Epithelial cell of prostate (primary cell): ENCODE results near the gene KIAA0825.
A peak's percentile ranks its signal among the peaks of the same experiment; 100 is the strongest.

Source experiments
- DNase-seq: peaks from one replicate; pipeline ENCODE4 v3.0.0-alpha.2; 2011; ENCODE audit warnings: low read depth, low spot score
- H3K27ac ChIP-seq: fragments of 450-650 bp; 2 replicates; pipeline ENCODE4 v1.5.1; 2017; ENCODE audit warnings: mild to moderate bottlenecking

The KIAA0825 gene

GRCh38 chr5:94267350-94267899 lies 351.0 kb downstream of the KIAA0825 start:
- DNase-seq: no peak
- H3K27ac ChIP-seq: no peak overlapping the region

GRCh38 chr5:94266170-94266569 lies 352.2 kb downstream of the KIAA0825 start:
- no peak overlapping the region for H3K27ac ChIP-seq
- no peak for DNase-seq

GRCh38 chr5:94263068-94263467 lies 355.3 kb downstream of the KIAA0825 start:
- DNase-seq: no peak
- no peak overlapping the region for H3K27ac ChIP-seq

- H3K27ac ChIP-seq: no peak overlapping the region
- DNase-seq: no peak
Observed at GRCh38 chr5:94260096-94260495, 358.3 kb downstream of the KIAA0825 start.

GRCh38 chr5:94254214-94254613 lies 364.2 kb downstream of the KIAA0825 start:
- DNase-seq: no peak

GRCh38 chr5:94250985-94251384 lies 367.4 kb downstream of the KIAA0825 start:
- H3K27ac ChIP-seq: no peak overlapping the region
- no peak for DNase-seq

More at GRCh38 chr5:94254214-94254613, 364.2 kb downstream of the KIAA0825 start:
- no peak overlapping the region for H3K27ac ChIP-seq

- DNase-seq: no peak
- no peak overlapping the region for H3K27ac ChIP-seq
Observed at GRCh38 chr5:94249430-94249829, 369.0 kb downstream of the KIAA0825 start.

GRCh38 chr5:94248175-94248875 lies 370.1 kb downstream of the KIAA0825 start:
- DNase-seq: no peak
- H3K27ac ChIP-seq: no peak overlapping the region

GRCh38 chr5:94245608-94246007 lies 372.8 kb downstream of the KIAA0825 start:
- DNase-seq: no peak
- no peak overlapping the region for H3K27ac ChIP-seq

- DNase-seq: no peak
- no peak overlapping the region for H3K27ac ChIP-seq
Observed at GRCh38 chr5:94244921-94245320, 373.5 kb downstream of the KIAA0825 start.

- no peak for DNase-seq
- no peak overlapping the region for H3K27ac ChIP-seq
Observed at GRCh38 chr5:94243612-94244011, 374.8 kb downstream of the KIAA0825 start.

GRCh38 chr5:94240993-94241651 lies 377.3 kb downstream of the KIAA0825 start:
- peak; percentile 26 for DNase-seq

GRCh38 chr5:94240596-94240992 lies 377.8 kb downstream of the KIAA0825 start:
- DNase-seq: no peak
- H3K27ac ChIP-seq: no peak overlapping the region

More at GRCh38 chr5:94240993-94241651, 377.3 kb downstream of the KIAA0825 start:
- H3K27ac ChIP-seq: peak overlapping the region; percentile 17

GRCh38 chr5:94240134-94240533 lies 378.3 kb downstream of the KIAA0825 start:
- no peak for DNase-seq
- no peak overlapping the region for H3K27ac ChIP-seq

GRCh38 chr5:94239266-94239665 lies 379.1 kb downstream of the KIAA0825 start:
- DNase-seq: no peak
- no peak overlapping the region for H3K27ac ChIP-seq

GRCh38 chr5:94234987-94235386 lies 383.4 kb downstream of the KIAA0825 start:
- DNase-seq: no peak
- H3K27ac ChIP-seq: no peak overlapping the region

- H3K27ac ChIP-seq: no peak overlapping the region
- DNase-seq: peak; percentile 12
Observed at GRCh38 chr5:94228791-94229190, 389.6 kb downstream of the KIAA0825 start.

- no peak for DNase-seq
- no peak overlapping the region for H3K27ac ChIP-seq
Observed at GRCh38 chr5:94223235-94223634, 395.2 kb downstream of the KIAA0825 start.

GRCh38 chr5:94218374-94218773 lies 400.0 kb downstream of the KIAA0825 start:
- no peak for DNase-seq
- H3K27ac ChIP-seq: no peak overlapping the region

GRCh38 chr5:94217745-94218144 lies 400.7 kb downstream of the KIAA0825 start:
- no peak for DNase-seq
- no peak overlapping the region for H3K27ac ChIP-seq

- DNase-seq: no peak
- no peak overlapping the region for H3K27ac ChIP-seq
Observed at GRCh38 chr5:94217216-94217615, 401.2 kb downstream of the KIAA0825 start.
